ENCODE data around the gene HRH4. TPM values are rescaled to one million over a fixed set of nuclear protein-coding genes. Genes with fewer than 3 reads are reported as not detected.

The HRH4 gene
- polyA plus RNA-seq, 1 donor (not counting 4 experiments of a cell fraction or from before 2014, with no cell fraction given): 0.03 TPM

DNA sequence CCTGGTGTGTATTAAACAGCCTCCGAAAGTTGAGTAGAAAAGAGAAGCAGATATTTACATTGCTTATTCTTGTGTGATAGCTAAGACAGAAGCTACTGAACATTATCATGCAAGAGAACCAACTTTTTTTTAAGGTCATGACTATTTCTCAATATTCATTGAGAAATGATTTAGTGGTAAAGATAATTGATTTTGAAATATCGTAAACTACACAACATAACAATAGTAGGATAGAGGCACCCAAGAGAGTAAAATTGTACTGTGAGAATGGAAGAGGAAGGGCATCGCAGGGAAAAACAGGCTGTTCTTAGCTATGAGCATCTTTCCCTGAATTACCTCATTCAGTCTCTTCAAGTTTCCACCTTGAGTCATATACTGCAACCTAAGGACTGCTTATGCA, 25.2 kb downstream of the HRH4 start:
- Histone ChIP-seq H3K4me3 (ENCODE audit: control insufficient read depth in 2 of 3, extremely low read depth in 1 of 3, insufficient read depth in 2 of 3, low read depth in 1 of 3, low read length in 3 of 3) (no peak overlapping the region), H3K27ac (ENCODE audit: control insufficient read depth, insufficient read depth, low read length) (no peak overlapping the region), H3K9me3 (ENCODE audit: control insufficient read depth, low read depth, low read length) (no peaks in the 10 kb centered on the region), H3K9ac (ENCODE audit: control insufficient read depth, extremely low read depth, insufficient read depth, low read length) (no peak overlapping the region), H3K36me3 (ENCODE audit: control insufficient read depth in 2 of 2, extremely low read depth in 1 of 2, insufficient read depth in 2 of 2, low read length in 2 of 2) (no peaks in the 10 kb centered on the region), H3K4me2 (ENCODE audit: control insufficient read depth, extremely low read depth, insufficient read depth, low read depth, low read length) (no peak overlapping the region), H3K27me3 (ENCODE audit: control insufficient read depth, extremely low read depth, insufficient read depth, low read length) (no peaks in the 10 kb centered on the region), H3K79me2 (ENCODE audit: control insufficient read depth, insufficient read depth, low read length) (no peaks in the 10 kb centered on the region), H3K9me1 (ENCODE audit: control insufficient read depth, extremely low read depth, insufficient read depth, low read length) (no peaks in the 10 kb centered on the region), H4K20me1 (ENCODE audit: control insufficient read depth, extremely low read depth, insufficient read depth, low read length) (no peaks in the 10 kb centered on the region), H2AFZ (ENCODE audit: control insufficient read depth, low read length) (no peak overlapping the region), H3K4me1 (ENCODE audit: control insufficient read depth, extremely low read depth, insufficient read depth, low read length) (no peaks in the 10 kb centered on the region)
- FAIRE-seq (no peak), DNase-seq (ENCODE audit: low read depth, low spot score) (no peak)
- TF ChIP-seq, protein P1, sequence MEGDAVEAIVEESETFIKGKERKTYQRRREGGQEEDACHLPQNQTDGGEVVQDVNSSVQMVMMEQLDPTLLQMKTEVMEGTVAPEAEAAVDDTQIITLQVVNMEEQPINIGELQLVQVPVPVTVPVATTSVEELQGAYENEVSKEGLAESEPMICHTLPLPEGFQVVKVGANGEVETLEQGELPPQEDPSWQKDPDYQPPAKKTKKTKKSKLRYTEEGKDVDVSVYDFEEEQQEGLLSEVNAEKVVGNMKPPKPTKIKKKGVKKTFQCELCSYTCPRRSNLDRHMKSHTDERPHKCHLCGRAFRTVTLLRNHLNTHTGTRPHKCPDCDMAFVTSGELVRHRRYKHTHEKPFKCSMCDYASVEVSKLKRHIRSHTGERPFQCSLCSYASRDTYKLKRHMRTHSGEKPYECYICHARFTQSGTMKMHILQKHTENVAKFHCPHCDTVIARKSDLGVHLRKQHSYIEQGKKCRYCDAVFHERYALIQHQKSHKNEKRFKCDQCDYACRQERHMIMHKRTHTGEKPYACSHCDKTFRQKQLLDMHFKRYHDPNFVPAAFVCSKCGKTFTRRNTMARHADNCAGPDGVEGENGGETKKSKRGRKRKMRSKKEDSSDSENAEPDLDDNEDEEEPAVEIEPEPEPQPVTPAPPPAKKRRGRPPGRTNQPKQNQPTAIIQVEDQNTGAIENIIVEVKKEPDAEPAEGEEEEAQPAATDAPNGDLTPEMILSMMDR (optimal IDR thresholded peaks at IDR 0.05 in 1 of 3, IDR thresholded peaks at IDR 0.05 in 1 of 3, conservative IDR thresholded peaks at IDR 0.05 in 1 of 3; ENCODE audit: extremely low read depth in 1 of 3, insufficient read depth in 2 of 3, low read length in 3 of 3): no peak
- no peak for TF ChIP-seq EZH2 (IDR thresholded peaks at IDR 0.05; ENCODE audit: low read length)
- dilution Hi-C loops (cut with MboI; ENCODE audit: extremely low pct_ligation_motif_present, low sequenced_read_pairs): no loop called here

DNA sequence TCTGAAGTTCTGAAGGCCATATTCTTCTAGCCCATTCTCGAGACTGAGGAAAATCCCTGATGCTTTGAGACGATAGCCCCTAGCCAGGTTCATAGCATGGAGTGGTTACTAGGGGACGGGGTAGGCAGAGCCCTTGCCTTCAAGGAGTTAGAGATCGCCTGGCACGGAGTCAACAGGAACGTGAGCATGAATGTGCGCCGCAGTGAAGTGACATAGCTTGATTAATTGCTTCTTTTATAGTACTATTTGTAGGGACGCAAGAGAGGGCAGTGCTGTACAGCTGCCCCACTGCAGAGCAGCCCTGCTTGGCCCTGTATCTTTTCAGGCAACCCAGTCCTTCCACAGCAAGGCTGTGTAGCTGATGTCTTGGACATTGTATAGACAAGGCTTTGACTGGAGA, 26.2 kb downstream of the HRH4 start:
- Histone ChIP-seq H3K79me2 (ENCODE audit: control insufficient read depth, insufficient read depth, low read length) (no peaks in the 10 kb centered on the region), H3K36me3 (ENCODE audit: control insufficient read depth in 2 of 2, extremely low read depth in 1 of 2, insufficient read depth in 2 of 2, low read length in 2 of 2) (no peaks in the 10 kb centered on the region), H3K4me1 (ENCODE audit: control insufficient read depth, extremely low read depth, insufficient read depth, low read length) (no peaks in the 10 kb centered on the region), H3K4me3 (ENCODE audit: control insufficient read depth in 2 of 3, extremely low read depth in 1 of 3, insufficient read depth in 2 of 3, low read depth in 1 of 3, low read length in 3 of 3) (no peak overlapping the region), H2AFZ (ENCODE audit: control insufficient read depth, low read length) (no peak overlapping the region), H3K9me3 (ENCODE audit: control insufficient read depth, low read depth, low read length) (no peaks in the 10 kb centered on the region), H3K27me3 (ENCODE audit: control insufficient read depth, extremely low read depth, insufficient read depth, low read length) (no peaks in the 10 kb centered on the region), H3K27ac (ENCODE audit: control insufficient read depth, insufficient read depth, low read length) (no peak overlapping the region), H4K20me1 (ENCODE audit: control insufficient read depth, extremely low read depth, insufficient read depth, low read length) (no peaks in the 10 kb centered on the region), H3K4me2 (ENCODE audit: control insufficient read depth, extremely low read depth, insufficient read depth, low read depth, low read length) (no peak overlapping the region), H3K9ac (ENCODE audit: control insufficient read depth, extremely low read depth, insufficient read depth, low read length) (no peak overlapping the region), H3K9me1 (ENCODE audit: control insufficient read depth, extremely low read depth, insufficient read depth, low read length) (no peaks in the 10 kb centered on the region)
- TF ChIP-seq, protein P1 (optimal IDR thresholded peaks at IDR 0.05 in 1 of 3, IDR thresholded peaks at IDR 0.05 in 1 of 3, conservative IDR thresholded peaks at IDR 0.05 in 1 of 3; ENCODE audit: extremely low read depth in 1 of 3, insufficient read depth in 2 of 3, low read length in 3 of 3): no peak
- TF ChIP-seq EZH2 (IDR thresholded peaks at IDR 0.05; ENCODE audit: low read length): no peak
- no peak for DNase-seq (ENCODE audit: low read depth, low spot score)
- FAIRE-seq: no peak
- dilution Hi-C loops (cut with MboI; ENCODE audit: extremely low pct_ligation_motif_present, low sequenced_read_pairs): no loop called here

Measured in keratinocyte (primary cell).